HCT116 (cell line): ENCODE results near the gene KRTAP1-3. TPM values are rescaled to one million over a fixed set of nuclear protein-coding genes. Genes with fewer than 3 reads are reported as not detected.

Experiments
- ATAC-seq: fragments of 200-7000 bp; cut with Tn5 transposase; 2 replicates; pipeline ENCODE4 v1.9.1; 2020; ENCODE audit warnings: mild to moderate bottlenecking, moderate library complexity
- BruUV-seq: library from RNA; stranded (reverse); fragments of 400-500 nt; replicated peaks from 2 replicates; lab custom pipeline; 2021; lab: Mats Ljungman, UMichigan
- CTCF ChIA-PET: fragments of 300-600 bp; sonication (Branson Sonifier 250); formaldehyde crosslinking; loops from one replicate; lab custom pipeline; 2021; ENCODE audit warnings: antibody characterized with exemption; lab: Charles Lee
- POLR2A ChIA-PET: fragments of 300-600, 350-600 bp; sonication (Branson Sonifier 250); formaldehyde crosslinking; loops from one replicate; lab custom pipeline; 2021; ENCODE audit warnings: antibody characterized with exemption; lab: Charles Lee
- RAD21 ChIA-PET, 2 experiments: fragments of 300-600 bp; sonication (Branson Sonifier 250); formaldehyde crosslinking; loops; one replicate each; lab custom pipeline; 2023; ENCODE audit warnings: low total read pairs in 2 of 2; ENCODE audit not compliant: uncharacterized antibody in 2 of 2, unreplicated experiment in 2 of 2, low non-redundant PET in 1 of 2; lab: Charles Lee
- DNase-seq: peaks from one replicate; pipeline ENCODE4 v3.0.0-alpha.2; 2010; ENCODE audit warnings: low read depth, low spot score
- H2AFZ ChIP-seq: fragments of 200-600 bp; shearing (Covaris generic), sonication (generic); 2 replicates; pipeline ENCODE4 v1.6.1; 2017; ENCODE audit warnings: low read depth, mixed run types, mixed read lengths, antibody characterized with exemption, low read length; ENCODE audit not compliant: poor library complexity, severe bottlenecking
- H3K27ac ChIP-seq: 2 replicates; pipeline ENCODE4 v1.5.1; 2012; ENCODE audit warnings: low read depth, low read length
- H3K27me3 ChIP-seq: fragments of 200-600 bp; sonication (generic); 2 replicates; pipeline ENCODE4 v1.6.1; 2016; ENCODE audit warnings: mixed run types, low read length, mixed read lengths; ENCODE audit not compliant: insufficient read depth
- H3K36me3 ChIP-seq, 2 experiments: fragments of 200-500 bp in 1 of 2; fragments of 200-600 bp in 1 of 2; sonication (Bioruptor generic) in 1 of 2; sonication (generic) in 1 of 2; 2 replicates each; pipeline versions ENCODE4 v1.5.1 to v1.6.1; 2014 to 2016; ENCODE audit warnings: low read length in 2 of 2, inconsistent platforms in 1 of 2, mixed read lengths in 1 of 2, mixed run types in 1 of 2; ENCODE audit not compliant: insufficient read depth in 2 of 2, control insufficient read depth in 1 of 2
- H3K4me1 ChIP-seq, 2 experiments: fragments of 200-600 bp in 1 of 2; sonication (generic) in 1 of 2; 2 replicates each; pipeline versions ENCODE4 v1.5.1 to v1.6.1; 2012 to 2017; ENCODE audit warnings: low read length in 2 of 2, inconsistent platforms in 1 of 2, mild to moderate bottlenecking in 1 of 2, mixed read lengths in 1 of 2, mixed run types in 1 of 2, moderate library complexity in 1 of 2; ENCODE audit not compliant: insufficient read depth in 2 of 2, control insufficient read depth in 1 of 2
- H3K4me2 ChIP-seq: fragments of 200-600 bp; sonication (generic); 2 replicates; pipeline ENCODE4 v1.6.1; 2017; ENCODE audit warnings: mixed run types, low read length, mixed read lengths
- H3K4me3 ChIP-seq, 2 experiments: fragments of 200-600 bp in 1 of 2; sonication (generic) in 1 of 2; replicated peaks in 1 of 2; 2 replicates each; pipeline ENCODE4 v1.5.1; 2011 to 2016; ENCODE audit warnings: low read length in 2 of 2, control low read depth in 1 of 2, low read depth in 1 of 2, mild to moderate bottlenecking in 1 of 2, mixed read lengths in 1 of 2, mixed run types in 1 of 2
- H3K79me2 ChIP-seq: fragments of 200-600 bp; sonication (generic); 2 replicates; pipeline ENCODE4 v1.6.1; 2017; ENCODE audit warnings: mild to moderate bottlenecking, mixed run types, low read length, moderate library complexity, mixed read lengths; ENCODE audit not compliant: insufficient read depth
- H3K9ac ChIP-seq: fragments of 200-600 bp; sonication (generic); 2 replicates; pipeline ENCODE4 v1.6.1; 2016; ENCODE audit warnings: low read length, mixed read lengths
- H3K9me2 ChIP-seq: fragments of 200-600 bp; sonication (generic), shearing (Covaris generic); 2 replicates; pipeline ENCODE4 v1.6.1; 2017; ENCODE audit warnings: mixed run types, mild to moderate bottlenecking, moderate library complexity; ENCODE audit not compliant: insufficient read depth
- H3K9me3 ChIP-seq, 2 experiments: fragments of 200-500 bp in 1 of 2; fragments of 200-600 bp in 1 of 2; sonication (Bioruptor generic) in 1 of 2; sonication (generic) in 1 of 2; 2 replicates each; pipeline ENCODE4 v1.6.1; 2014 to 2017; ENCODE audit warnings: low read length in 2 of 2, mixed read lengths in 2 of 2, inconsistent platforms in 1 of 2, low read depth in 1 of 2, mild to moderate bottlenecking in 1 of 2, mixed run types in 1 of 2, moderate library complexity in 1 of 2; ENCODE audit not compliant: control insufficient read depth in 1 of 2, insufficient read depth in 1 of 2
- H4K20me1 ChIP-seq: fragments of 200-600 bp; sonication (generic), shearing (Covaris generic); 2 replicates; pipeline ENCODE4 v1.6.1; 2017; ENCODE audit warnings: mixed run types, mild to moderate bottlenecking, moderate library complexity; ENCODE audit not compliant: insufficient read depth
- CEBPB ChIP-seq: IDR thresholded peaks from 2 replicates; pipeline ENCODE4 v1.6.1; 2012; ENCODE audit warnings: low read depth
- EGR1 ChIP-seq: IDR thresholded peaks from 2 replicates; pipeline ENCODE4 v1.6.1; 2012; ENCODE audit warnings: low read depth
- ELF1 ChIP-seq: IDR thresholded peaks from 2 replicates; pipeline ENCODE4 v1.6.1; 2012; ENCODE audit warnings: low read depth, borderline replicate concordance
- EZH2 ChIP-seq: fragments of 200-600 bp; sonication (generic); IDR thresholded peaks from 2 replicates; pipeline ENCODE4 v1.6.1; 2017; ENCODE audit warnings: antibody characterized with exemption, mixed run types
- EZH2phosphoT487 ChIP-seq: fragments of 200-600 bp; IDR thresholded peaks from 2 replicates; pipeline ENCODE4 v1.6.1; 2018; ENCODE audit warnings: antibody characterized with exemption, borderline replicate concordance
- FOSL1 ChIP-seq: IDR thresholded peaks from 2 replicates; pipeline ENCODE4 v1.6.1; 2012; ENCODE audit warnings: low read depth
- JUND ChIP-seq: IDR thresholded peaks from 2 replicates; pipeline ENCODE4 v1.6.1; 2012
- POLR2A ChIP-seq: IDR thresholded peaks from 2 replicates; pipeline ENCODE4 v1.7.0; 2011; ENCODE audit warnings: borderline replicate concordance; ENCODE audit not compliant: insufficient read depth, insufficient read length; ENCODE audit errors: extremely low read depth
- RAD21 ChIP-seq: IDR thresholded peaks from 2 replicates; pipeline ENCODE4 v1.6.1; 2012; ENCODE audit warnings: low read depth, mild to moderate bottlenecking
- REST ChIP-seq: IDR thresholded peaks from 2 replicates; pipeline ENCODE4 v1.6.1; 2012; ENCODE audit warnings: low read depth
- SIN3A ChIP-seq: IDR thresholded peaks from 2 replicates; pipeline ENCODE4 v1.6.1; 2012; ENCODE audit warnings: low read depth
- SRF ChIP-seq: IDR thresholded peaks from 2 replicates; pipeline ENCODE4 v1.6.1; 2012; ENCODE audit warnings: low read depth
- TCF7L2 ChIP-seq: IDR thresholded peaks from 2 replicates; pipeline ENCODE4 v1.7.0; 2011; ENCODE audit warnings: borderline replicate concordance, inconsistent platforms; ENCODE audit not compliant: insufficient read depth, insufficient read length; ENCODE audit errors: extremely low read depth
- YY1 ChIP-seq: IDR thresholded peaks from 2 replicates; pipeline ENCODE4 v1.6.1; 2011; ENCODE audit warnings: low read length, low read depth, moderate library complexity, mild to moderate bottlenecking; ENCODE audit not compliant: insufficient replicate concordance; ENCODE audit errors: extremely low read depth
- ZFX ChIP-seq: fragments of 450-650 bp; IDR thresholded peaks from 2 replicates; pipeline ENCODE4 v1.6.1; 2017
- ZNF274 ChIP-seq: fragments of 200-500 bp; sonication (Bioruptor generic); IDR thresholded peaks from 2 replicates; pipeline ENCODE4 v1.6.1; 2014; ENCODE audit warnings: mild to moderate bottlenecking, low read depth, low read length, inconsistent platforms
- intact Hi-C: fragments of 100-400 bp; cut with micrococcal nuclease; formaldehyde crosslinking; loops from 2 replicates; pipeline ENCODE4 v1.10.0; 2022
- total RNA-seq: library from RNA; stranded (reverse); gene quantifications from one replicate; pipeline ENCODE4 v1.2.1, GENCODE V29; 2021; ENCODE audit not compliant: unreplicated experiment
- TF ChIP-seq, protein P1 (sequence below), 3 experiments: fragments of 200-600 bp in 1 of 3; sonication (generic) in 1 of 3; IDR thresholded peaks in 2 of 3; conservative IDR thresholded peaks in 1 of 3; 2 replicates each; pipeline ENCODE4 v1.5.1; 2012 to 2017; ENCODE audit warnings: low read depth in 2 of 3, low read length in 2 of 3, antibody characterized with exemption in 1 of 3, borderline replicate concordance in 1 of 3, control low read depth in 1 of 3, mild to moderate bottlenecking in 1 of 3, mixed read lengths in 1 of 3, mixed run types in 1 of 3, moderate library complexity in 1 of 3; ENCODE audit not compliant: insufficient read depth in 1 of 3

KRTAP1-3 gene
- total RNA-seq, 1 experiment from 2014 or later = not detected

- no peak for ATAC-seq
- no TSS peak for BruUV-seq
Observed at GRCh38 chr17:41016578-41017215, 18.0 kb downstream of the KRTAP1-3 start.

DNA sequence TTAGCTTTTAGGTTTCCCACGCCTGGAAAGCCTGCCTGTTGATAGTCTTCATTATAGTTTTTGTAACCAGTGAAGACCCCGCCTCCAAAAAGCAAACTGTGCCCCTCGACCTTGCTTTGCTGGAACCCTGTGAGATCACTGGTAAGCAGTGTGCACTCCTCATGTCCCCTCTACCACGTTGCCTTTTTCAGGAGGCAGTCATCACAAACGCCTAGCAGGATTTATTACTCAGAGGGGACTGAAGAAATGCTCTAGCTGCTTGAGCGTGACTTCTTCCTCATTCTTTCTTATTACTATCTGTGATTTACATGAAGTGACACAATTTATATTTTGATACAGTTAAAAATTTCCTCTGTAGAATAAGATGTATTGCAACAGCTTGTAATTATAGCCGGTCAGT is 19.2 kb downstream of the KRTAP1-3 start:
- H2AFZ ChIP-seq = no peak overlapping the region
- ChIA-PET CTCF (no interaction called here), RAD21 (no interaction called here), POLR2A (no interaction called here)
- H3K79me2 ChIP-seq = no peaks in the 10 kb centered on the region
- no peaks in the 10 kb centered on the region for H3K9me2 ChIP-seq
- no peak overlapping the region for H3K4me2 ChIP-seq
- no peak for ATAC-seq
- no peak overlapping the region for H3K27ac ChIP-seq
- H3K4me3 ChIP-seq = no peak overlapping the region
- no peaks in the 10 kb centered on the region for H3K36me3 ChIP-seq
- H3K9me3 ChIP-seq = no peaks in the 10 kb centered on the region
- no peak for DNase-seq
- intact Hi-C loops = no loop called here
- no peaks in the 10 kb centered on the region for H4K20me1 ChIP-seq
- no peaks in the 10 kb centered on the region for H3K27me3 ChIP-seq
- H3K9ac ChIP-seq = no peak overlapping the region
- H3K4me1 ChIP-seq = no peaks in the 10 kb centered on the region
- BruUV-seq = no TSS peak
- TF ChIP-seq YY1 (no peak), ELF1 (no peak), FOSL1 (no peak), REST (no peak), POLR2A (no peak), SRF (no peak), JUND (no peak), EZH2phosphoT487 (no peak), ZFX (no peak), ZNF274 (no peak), RAD21 (no peak)
- TF ChIP-seq, protein P1, sequence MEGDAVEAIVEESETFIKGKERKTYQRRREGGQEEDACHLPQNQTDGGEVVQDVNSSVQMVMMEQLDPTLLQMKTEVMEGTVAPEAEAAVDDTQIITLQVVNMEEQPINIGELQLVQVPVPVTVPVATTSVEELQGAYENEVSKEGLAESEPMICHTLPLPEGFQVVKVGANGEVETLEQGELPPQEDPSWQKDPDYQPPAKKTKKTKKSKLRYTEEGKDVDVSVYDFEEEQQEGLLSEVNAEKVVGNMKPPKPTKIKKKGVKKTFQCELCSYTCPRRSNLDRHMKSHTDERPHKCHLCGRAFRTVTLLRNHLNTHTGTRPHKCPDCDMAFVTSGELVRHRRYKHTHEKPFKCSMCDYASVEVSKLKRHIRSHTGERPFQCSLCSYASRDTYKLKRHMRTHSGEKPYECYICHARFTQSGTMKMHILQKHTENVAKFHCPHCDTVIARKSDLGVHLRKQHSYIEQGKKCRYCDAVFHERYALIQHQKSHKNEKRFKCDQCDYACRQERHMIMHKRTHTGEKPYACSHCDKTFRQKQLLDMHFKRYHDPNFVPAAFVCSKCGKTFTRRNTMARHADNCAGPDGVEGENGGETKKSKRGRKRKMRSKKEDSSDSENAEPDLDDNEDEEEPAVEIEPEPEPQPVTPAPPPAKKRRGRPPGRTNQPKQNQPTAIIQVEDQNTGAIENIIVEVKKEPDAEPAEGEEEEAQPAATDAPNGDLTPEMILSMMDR (IDR thresholded peaks at IDR 0.05 in 2 of 3, conservative IDR thresholded peaks at IDR 0.05 in 1 of 3; ENCODE audit: borderline replicate concordance in 1 of 3, insufficient read depth in 1 of 3, low read depth in 2 of 3, low read length in 2 of 3) = no peak

More at GRCh38 chr17:41016578-41017215, 18.0 kb downstream of the KRTAP1-3 start:
- H3K27ac ChIP-seq = no peak overlapping the region
- RAD21 ChIA-PET = no interaction called here
- H3K36me3 ChIP-seq = no peaks in the 10 kb centered on the region
- intact Hi-C loops = no loop called here
- no peaks in the 10 kb centered on the region for H3K4me1 ChIP-seq
- no peak overlapping the region for H3K4me2 ChIP-seq
- H3K9me3 ChIP-seq = no peaks in the 10 kb centered on the region
- no peak overlapping the region for H3K9ac ChIP-seq
- CTCF ChIA-PET = no interaction called here
- TF ChIP-seq EZH2 (no peak), SRF (no peak), TCF7L2 (no peak), CEBPB (no peak), RAD21 (no peak), SIN3A (no peak), EGR1 (no peak)
- TF ChIP-seq, all 23 proteins: peak for 0
- Histone ChIP-seq H3K27me3 (no peaks in the 10 kb centered on the region), H3K79me2 (no peaks in the 10 kb centered on the region), H4K20me1 (no peaks in the 10 kb centered on the region), H3K9me2 (no peaks in the 10 kb centered on the region), H2AFZ (peak overlapping the region; percentile 31), H3K4me3 (no peak overlapping the region)
- POLR2A ChIA-PET = no interaction called here
- no peak for DNase-seq
